ENCODE measurements around the gene FAM13A.

DNA sequence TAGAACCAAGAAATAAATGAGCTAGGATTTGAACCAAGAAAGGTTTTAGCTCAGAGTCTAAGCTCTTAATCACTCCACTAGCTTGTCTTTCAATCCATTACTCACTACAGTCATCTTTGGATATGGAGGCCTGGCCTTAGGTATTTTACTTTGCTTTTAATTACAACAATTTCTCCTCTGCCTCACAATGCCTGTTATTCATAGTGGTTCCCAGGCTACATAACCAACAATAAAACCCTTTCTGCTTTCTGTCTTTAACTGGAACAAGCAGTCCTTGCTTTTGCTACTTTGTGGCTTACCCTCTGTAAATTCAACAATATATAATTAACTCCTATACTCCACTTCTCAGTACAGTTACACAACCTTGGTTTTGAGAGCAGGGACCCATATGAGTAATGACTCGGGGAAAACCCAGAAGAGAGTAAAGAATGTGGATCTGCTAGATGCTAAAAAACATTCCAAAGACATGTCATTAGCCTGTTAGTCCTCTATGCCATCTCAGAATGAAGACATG lies 264.7 kb downstream of the FAM13A start:
- TF ChIP-seq, protein P1, sequence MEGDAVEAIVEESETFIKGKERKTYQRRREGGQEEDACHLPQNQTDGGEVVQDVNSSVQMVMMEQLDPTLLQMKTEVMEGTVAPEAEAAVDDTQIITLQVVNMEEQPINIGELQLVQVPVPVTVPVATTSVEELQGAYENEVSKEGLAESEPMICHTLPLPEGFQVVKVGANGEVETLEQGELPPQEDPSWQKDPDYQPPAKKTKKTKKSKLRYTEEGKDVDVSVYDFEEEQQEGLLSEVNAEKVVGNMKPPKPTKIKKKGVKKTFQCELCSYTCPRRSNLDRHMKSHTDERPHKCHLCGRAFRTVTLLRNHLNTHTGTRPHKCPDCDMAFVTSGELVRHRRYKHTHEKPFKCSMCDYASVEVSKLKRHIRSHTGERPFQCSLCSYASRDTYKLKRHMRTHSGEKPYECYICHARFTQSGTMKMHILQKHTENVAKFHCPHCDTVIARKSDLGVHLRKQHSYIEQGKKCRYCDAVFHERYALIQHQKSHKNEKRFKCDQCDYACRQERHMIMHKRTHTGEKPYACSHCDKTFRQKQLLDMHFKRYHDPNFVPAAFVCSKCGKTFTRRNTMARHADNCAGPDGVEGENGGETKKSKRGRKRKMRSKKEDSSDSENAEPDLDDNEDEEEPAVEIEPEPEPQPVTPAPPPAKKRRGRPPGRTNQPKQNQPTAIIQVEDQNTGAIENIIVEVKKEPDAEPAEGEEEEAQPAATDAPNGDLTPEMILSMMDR (IDR thresholded peaks at IDR 0.05; ENCODE audit: insufficient read depth, low read length, poor library complexity, severe bottlenecking), result no peak
- no peak for TF ChIP-seq EZH2phosphoT487 (conservative IDR thresholded peaks at IDR 0.05; ENCODE audit: low read length)
